Measurements from ENCODE around the gene NFE2L2. TPM values are rescaled to one million over a fixed set of nuclear protein-coding genes. Genes with fewer than 3 reads are reported as not detected.
A peak's percentile ranks its signal among the peaks of the same experiment; 100 is the strongest.

Gene NFE2L2
- polyA plus RNA-seq, 1 of the 3 experiments (the other 2 are of a cell fraction): 40.9 TPM

- Histone ChIP-seq H3K27me3 (ENCODE audit: insufficient read depth) (no peaks in the 10 kb centered on the region), H3K79me2 (ENCODE audit: insufficient read depth) (peaks cover 97% of the 10 kb centered on the region), H3K4me3 (ENCODE audit: low read depth in 2 of 2, low read length in 1 of 2) (peak overlapping the region in 1 of 2 experiments; percentile 5; a peak in 1 of 4 replicates), H3K9ac (peak overlapping the region; percentile 70; the same call in 1 of the 2 replicates), H2AFZ (ENCODE audit: low read depth) (no peak overlapping the region), H3K4me1 (ENCODE audit: control insufficient read depth in 1 of 2, insufficient read depth in 2 of 2, low read depth in 1 of 2, low read length in 1 of 2) (peaks cover 43 to 49% of the 10 kb centered on the region in 2 experiments), H3K4me2 (peak overlapping the region; percentile 67), H3K9me2 (no peaks in the 10 kb centered on the region), H4K20me1 (ENCODE audit: insufficient read depth) (peaks cover 33% of the 10 kb centered on the region), H3K36me3 (replicated peaks in 1 of 2; ENCODE audit: control insufficient read depth in 1 of 2, insufficient read depth in 2 of 2, low read length in 1 of 2) (peaks cover 0 to 6% of the 10 kb centered on the region in 2 experiments), H3F3A (replicated peaks; ENCODE audit: insufficient read depth) (peaks cover 34% of the 10 kb centered on the region), H3K9me3 (no peaks in the 10 kb centered on the region), H3K27ac (ENCODE audit: low read depth in 2 of 2, low read length in 1 of 2) (peak overlapping the region; percentile 94 to 98)
- TF ChIP-seq REST (IDR thresholded peaks at IDR 0.05; ENCODE audit: low read depth, low read length) (no peak), TAF1 (IDR thresholded peaks at IDR 0.05; ENCODE audit: borderline replicate concordance, low read depth, low read length) (no peak), NFIC (IDR thresholded peaks at IDR 0.05; ENCODE audit: borderline replicate concordance) (no peak), NRF1 (IDR thresholded peaks at IDR 0.05; ENCODE audit: low read depth, low read length) (no peak), SIN3A (IDR thresholded peaks at IDR 0.05; ENCODE audit: borderline replicate concordance, low read depth, low read length) (no peak)
- TF ChIP-seq, protein P1, sequence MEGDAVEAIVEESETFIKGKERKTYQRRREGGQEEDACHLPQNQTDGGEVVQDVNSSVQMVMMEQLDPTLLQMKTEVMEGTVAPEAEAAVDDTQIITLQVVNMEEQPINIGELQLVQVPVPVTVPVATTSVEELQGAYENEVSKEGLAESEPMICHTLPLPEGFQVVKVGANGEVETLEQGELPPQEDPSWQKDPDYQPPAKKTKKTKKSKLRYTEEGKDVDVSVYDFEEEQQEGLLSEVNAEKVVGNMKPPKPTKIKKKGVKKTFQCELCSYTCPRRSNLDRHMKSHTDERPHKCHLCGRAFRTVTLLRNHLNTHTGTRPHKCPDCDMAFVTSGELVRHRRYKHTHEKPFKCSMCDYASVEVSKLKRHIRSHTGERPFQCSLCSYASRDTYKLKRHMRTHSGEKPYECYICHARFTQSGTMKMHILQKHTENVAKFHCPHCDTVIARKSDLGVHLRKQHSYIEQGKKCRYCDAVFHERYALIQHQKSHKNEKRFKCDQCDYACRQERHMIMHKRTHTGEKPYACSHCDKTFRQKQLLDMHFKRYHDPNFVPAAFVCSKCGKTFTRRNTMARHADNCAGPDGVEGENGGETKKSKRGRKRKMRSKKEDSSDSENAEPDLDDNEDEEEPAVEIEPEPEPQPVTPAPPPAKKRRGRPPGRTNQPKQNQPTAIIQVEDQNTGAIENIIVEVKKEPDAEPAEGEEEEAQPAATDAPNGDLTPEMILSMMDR (IDR thresholded peaks at IDR 0.05): no peak
- TF ChIP-seq, protein P2, sequence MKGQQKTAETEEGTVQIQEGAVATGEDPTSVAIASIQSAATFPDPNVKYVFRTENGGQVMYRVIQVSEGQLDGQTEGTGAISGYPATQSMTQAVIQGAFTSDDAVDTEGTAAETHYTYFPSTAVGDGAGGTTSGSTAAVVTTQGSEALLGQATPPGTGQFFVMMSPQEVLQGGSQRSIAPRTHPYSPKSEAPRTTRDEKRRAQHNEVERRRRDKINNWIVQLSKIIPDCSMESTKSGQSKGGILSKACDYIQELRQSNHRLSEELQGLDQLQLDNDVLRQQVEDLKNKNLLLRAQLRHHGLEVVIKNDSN (IDR thresholded peaks at IDR 0.05; ENCODE audit: borderline replicate concordance, low read depth): peak; percentile 64; the same call in 1 of the 2 replicates
- ChIA-PET POLR2A (interaction anchor here (0.8 kb wide), 1 partner anchor 12 kb away, joined by 3 read pairs; no protein-coding TSS in a partner anchor), CTCF (interaction anchor here (1.5 to 3.3 kb wide), 5 partner anchors 15 to 94 kb away, joined by 3 to 21 read pairs (median 4); partner anchors contain the start of gene NFE2L2)
- WGBS (ENCODE audit: low lambda C conversion rate): 25% methylated on average over 5 of the region's 5 CpGs
- DNase-seq: no peak
Measured at GRCh38 chr2:177239932-177240630, 24.4 kb downstream of the NFE2L2 start.
